Limb (tissue), 2 donors: ENCODE results near the gene KMT5C.

Experiments used
- DNase-seq, 2 donors: peaks; one replicate each; pipeline ENCODE4 v3.0.0-alpha.2; 2016; ENCODE audit errors: extremely low spot score in 2 of 2

Gene KMT5C

GRCh38 chr19:55366790-55367189, 27.1 kb downstream of the KMT5C start:
- DNase-seq, result no peak

DNA sequence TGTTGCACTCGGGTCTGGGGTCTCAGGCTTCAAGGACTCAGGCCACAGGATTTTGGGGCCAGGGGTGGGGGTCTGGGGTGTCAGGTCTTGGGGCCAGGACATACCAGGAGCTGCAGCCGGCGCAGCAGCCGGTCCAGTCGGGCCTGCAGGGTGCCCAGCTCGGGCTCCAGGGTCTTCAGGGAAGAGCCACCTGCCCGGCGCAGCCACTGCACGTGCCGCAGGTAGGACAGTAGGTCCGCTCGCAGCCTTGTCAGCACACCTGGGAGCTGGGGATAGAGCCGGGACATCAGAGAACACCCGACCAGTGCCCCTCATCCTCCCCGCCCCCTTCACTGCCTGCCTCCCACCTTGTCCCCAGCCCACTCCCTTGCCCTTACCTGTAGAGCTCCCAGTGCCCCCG, 28.4 kb downstream of the KMT5C start:
- DNase-seq, result no peak

GRCh38 chr19:55368701-55369563, 29.3 kb downstream of the KMT5C start:
- DNase-seq, result peak in 1 of 2 donors; percentile 60

GRCh38 chr19:55369653-55370304, 30.1 kb downstream of the KMT5C start:
- DNase-seq, result no peak

GRCh38 chr19:55370305-55370988, 30.8 kb downstream of the KMT5C start, which contains the start of gene IL11:
Gene IL11, minus strand, starts transcription at chr19:55370463. Its CDS starts 153 bp downstream, at chr19:55370310.
- no peak for DNase-seq

DNA sequence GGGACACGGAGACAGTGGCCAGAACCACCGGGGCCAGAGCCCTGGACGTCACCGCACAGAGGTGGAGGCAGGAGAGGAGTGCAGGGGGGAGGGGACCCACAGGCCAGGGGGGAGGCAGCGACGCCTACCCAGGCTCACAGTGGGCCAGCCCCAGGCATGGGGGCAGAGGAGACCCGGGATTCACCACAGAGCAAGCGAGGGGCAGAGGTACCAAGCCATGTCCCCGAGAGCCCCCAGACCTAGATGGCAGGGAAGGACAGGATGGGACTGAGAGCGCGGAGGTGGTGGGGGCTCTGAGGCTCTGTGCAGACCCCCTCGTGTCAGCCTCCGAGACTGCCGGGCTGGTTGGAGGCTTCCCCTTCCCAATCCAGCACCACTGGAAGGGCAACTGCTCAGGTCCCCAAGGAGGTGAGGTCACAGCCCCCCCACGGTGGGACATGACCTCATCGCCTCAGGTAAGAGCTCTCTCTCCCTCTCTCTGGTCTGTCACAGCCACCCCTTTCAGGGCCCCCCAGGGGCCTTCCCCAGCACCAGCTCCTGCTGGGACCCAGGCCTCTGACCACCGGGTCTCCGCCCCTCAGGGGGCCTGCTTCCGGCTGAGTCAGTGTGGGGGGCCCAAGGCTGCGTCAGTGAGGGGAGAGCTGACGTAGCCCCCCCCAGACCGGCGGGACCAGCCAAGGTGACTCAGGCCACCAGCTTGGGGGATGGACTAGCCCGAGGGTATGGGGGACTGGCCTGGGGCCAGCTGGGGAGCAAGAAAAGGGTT, 32.8 kb downstream of the KMT5C start:
- no peak for DNase-seq

- DNase-seq, result no peak
These were observed 33.8 kb downstream of the KMT5C start for GRCh38 chr19:55373306-55373992.

DNA sequence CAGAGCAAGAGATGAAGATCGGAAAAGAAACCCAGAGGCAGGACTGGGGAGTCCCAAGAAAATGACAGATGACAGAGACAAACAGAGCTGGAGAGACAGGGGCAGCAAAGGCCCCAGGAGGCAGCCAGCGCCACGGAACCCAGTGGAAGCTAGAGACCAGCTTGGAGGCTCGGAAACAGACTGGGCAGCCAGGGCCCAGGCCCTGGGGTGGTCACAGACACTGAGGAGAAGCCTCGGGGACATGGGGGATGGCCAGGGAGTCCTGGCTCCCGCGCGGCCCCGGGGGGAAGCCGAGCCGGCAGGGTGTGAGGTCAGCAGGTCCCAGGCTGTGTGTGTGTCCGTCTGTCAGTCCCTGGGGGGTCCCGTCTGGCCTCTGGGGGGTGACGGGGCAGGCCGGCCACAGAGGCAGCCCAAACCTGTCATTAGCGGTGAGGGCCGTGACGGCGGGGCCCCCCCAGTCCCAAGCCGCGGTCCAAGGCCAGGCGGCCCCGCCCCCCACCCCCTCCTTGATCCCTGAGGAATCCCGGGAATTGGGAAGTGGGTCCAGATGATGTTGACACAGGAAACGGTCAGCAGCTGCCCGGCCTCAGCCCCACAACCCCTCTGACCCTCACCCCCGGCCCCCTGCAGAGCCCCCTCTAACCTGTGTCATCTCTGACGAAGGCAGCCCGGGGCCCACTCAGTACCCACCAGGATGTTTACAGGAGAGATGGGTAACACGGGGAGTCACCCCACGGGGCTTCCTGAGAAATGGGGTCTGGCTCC, 34.5 kb downstream of the KMT5C start:
- DNase-seq, result no peak

DNA sequence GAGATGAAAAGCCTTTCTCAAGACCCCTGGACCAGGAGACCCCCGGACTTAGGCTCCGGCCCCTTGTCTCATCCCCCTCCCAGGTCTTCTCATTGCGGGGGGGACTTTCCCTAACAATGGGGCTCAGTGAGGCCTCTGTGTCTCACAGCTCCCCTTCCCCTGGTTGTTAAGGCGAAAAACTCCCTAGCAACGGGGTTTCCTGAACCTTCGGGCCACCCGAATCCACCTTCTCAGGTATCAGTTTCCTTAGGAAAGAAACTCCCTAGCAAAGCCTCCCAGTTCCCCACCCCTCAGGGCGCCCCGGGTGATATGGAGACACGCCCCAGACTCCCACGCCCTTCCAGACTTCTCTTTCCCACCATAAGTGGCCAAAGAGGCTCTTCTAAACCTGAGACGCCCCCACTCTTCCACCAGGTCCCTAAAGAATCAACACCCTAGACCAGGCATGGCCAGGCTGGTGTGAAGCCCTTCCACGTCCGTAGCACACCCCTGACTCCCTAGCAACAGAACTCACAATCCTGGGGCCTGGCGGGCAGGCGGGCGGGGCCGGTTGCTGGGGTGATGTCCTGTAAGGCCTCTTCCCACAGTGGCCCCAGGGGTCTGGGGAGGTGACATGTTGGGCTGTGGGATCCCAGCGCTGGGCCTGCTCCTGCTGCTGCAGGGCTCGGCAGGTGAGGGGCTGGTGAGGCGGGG, 36.7 kb downstream of the KMT5C start, which contains the start of gene TMEM190:
TMEM190 (plus strand) TSS at position 586 of the 693 bp plus-strand sequence; CDS start at position 614, 28 bp downstream.
- no peak for DNase-seq

GRCh38 chr19:55377356-55378131, 37.9 kb downstream of the KMT5C start:
- peak in 1 of 2 donors; percentile 63 for DNase-seq

DNA sequence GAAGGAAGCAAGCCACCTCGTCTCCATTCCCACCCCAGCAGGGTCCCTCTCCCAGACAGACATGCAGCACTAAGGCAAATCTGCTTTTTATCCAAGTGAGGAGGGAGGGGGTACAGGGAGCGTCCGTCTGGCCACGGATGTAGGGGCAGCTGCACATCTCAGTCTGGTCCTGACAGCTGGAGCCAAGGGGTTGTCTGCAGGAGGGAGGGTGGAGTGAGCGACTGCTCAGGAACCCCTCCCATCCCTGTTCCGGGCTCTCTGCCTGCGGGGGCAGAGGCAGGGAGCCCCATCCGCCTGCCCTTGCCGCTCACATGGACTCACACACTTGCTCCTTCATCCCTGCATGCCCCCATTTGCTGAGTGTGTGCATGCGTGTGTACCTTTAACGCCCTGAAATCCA, 39.5 kb downstream of the KMT5C start:
- DNase-seq, result peak; percentile 68 to 69

- no peak for DNase-seq
These were observed 42.3 kb downstream of the KMT5C start for GRCh38 chr19:55382013-55382412.

GRCh38 chr19:55382522-55383054, 42.9 kb downstream of the KMT5C start:
- DNase-seq, result no peak

GRCh38 chr19:55383279-55384130, 43.8 kb downstream of the KMT5C start:
- peak; percentile 50 to 71 for DNase-seq

GRCh38 chr19:55384131-55384919, 44.6 kb downstream of the KMT5C start, which contains the start of gene TMEM238:
Gene TMEM238, minus strand, starts transcription at chr19:55384292. Its CDS starts 33 bp downstream, at chr19:55384259.
- no peak for DNase-seq
